GM18867 (cell line): Measurements from ENCODE around the gene DCLK1.

Source experiments
- ATAC-seq: cut with Tn5 transposase; IDR thresholded peaks from one replicate; pipeline ENCODE4 v1.9.1; 2021; ENCODE audit warnings: mild to moderate bottlenecking, moderate library complexity; ENCODE audit not compliant: unreplicated experiment

The DCLK1 gene

DNA sequence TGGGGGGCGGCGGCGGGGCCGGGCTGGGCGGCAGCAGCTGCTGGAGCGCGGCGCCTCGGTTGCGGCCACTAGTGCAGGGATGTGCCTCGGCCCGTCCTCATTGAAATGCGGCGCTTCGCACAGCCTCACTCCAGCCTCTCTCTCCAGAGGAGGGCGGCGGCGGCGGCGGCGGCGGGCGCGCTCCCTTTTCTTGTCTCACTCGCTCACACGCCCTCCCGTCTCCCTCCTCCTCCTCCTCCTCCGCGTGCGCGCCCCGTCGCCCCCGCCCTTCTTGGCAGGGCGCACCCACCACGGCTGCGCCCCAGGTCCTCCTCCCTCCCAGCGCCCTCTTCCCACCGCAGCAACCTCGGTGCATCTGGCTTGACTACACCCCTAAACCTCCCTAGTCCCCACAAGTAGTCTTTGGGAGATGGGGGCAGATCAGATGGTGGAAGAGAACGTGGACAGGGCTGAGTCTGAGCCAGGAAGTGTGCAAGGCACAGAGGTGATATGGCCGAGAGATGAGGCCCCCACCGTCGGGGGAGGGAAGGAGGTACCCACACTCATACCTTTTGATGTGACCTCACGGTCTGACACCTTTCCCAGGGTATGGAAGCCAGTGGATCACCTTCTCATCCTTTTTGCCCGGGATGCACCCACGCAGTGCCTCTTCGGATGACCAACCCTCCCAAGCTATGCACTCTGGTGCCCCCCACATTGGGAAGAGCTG is at the start of gene DCLK1:
Gene DCLK1, minus strand, starts transcription at position 161 of the 709 bp plus-strand sequence.
- no peak for ATAC-seq

DNA sequence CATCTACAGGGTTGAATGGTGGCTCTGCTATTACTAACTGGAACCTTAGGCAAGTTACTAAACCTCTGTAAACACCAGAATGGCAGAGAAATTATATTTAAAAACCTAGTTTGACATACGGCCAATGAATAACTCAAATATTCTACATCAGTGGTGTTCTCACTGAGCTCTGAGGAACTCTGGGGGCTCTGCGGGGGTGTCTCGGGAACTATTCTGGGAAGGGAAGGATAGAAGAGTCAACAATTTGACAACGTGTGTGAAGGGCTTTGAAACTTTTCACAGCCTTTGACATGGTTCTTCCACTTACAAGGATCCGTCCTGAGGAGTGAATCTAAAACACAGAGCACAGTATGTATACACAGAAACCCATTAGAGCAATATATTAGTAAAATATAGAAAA is 44.4 kb upstream of the DCLK1 start:
- no peak for ATAC-seq

DNA sequence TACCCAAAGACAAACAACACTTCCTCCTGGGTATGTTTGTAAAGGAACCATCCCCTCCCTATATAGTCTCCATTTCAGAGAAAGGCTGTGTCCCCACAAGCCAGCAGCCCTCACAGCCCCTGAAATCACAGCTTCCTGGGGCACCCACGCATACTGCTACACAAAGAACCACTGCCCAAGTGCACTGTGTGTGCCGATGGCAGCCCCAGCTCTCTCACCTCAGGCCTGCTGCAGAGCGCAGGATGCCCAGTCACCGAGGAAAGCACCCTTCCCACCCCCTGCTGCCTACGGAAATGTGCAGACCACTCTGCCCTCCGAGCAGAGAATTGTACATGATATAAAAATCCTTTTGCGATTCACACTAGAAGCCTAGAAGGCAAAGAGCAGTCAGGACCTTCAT is 43.7 kb upstream of the DCLK1 start:
- no peak for ATAC-seq

DNA sequence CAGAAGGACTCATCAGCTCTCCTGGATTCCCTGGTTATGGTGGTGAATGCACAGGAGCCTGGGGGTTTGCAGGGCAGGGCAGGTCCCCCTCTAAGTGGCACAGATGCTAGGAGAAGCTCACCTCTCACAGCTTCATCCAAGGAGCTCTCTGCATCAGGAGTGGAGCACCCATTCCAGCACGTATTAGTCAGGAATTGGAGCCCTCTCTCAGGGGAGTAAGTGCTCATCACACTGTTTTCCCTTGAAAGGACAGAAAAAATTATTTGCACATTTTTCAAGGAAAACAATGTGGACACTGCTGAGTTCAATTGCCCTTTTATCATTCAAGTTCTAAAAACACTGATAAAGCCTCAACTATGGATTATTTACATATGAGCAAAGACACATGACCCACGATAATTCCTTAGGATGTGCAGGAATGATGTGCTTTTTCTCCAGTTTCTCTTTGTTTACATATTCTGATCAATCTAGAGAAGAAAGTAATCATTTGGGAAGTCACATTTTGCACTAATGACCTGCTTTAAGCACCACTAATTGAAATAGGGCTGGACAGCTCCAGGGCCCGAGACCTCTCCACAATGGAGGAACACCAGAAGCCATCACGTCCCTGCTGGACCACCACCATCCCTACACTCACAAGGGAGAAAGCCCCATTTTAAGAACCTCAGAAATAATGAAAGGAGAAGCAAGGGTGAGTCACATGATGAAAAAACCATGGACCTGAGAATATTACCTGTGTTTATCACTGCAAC is 42.6 kb upstream of the DCLK1 start:
- no peak for ATAC-seq

DNA sequence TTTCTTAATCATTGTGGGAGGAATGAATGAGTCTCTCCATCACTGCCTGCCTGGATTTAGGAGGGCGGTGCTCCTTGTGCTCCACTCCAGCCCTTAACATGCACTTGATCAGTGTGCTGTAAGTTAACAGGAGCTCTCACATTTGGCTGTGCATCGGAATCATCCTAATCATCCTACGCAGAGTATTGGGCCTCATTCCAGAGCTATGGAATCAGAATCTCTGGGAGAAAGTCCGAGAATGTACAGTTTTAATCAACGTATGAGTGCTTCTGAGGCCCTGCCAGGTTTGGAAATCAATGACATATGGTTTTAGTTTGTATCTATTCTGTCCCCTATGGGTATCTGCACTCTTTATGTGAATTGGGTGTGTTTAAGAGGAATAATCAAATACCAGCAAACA is 34.9 kb upstream of the DCLK1 start:
- ATAC-seq, result no peak

DNA sequence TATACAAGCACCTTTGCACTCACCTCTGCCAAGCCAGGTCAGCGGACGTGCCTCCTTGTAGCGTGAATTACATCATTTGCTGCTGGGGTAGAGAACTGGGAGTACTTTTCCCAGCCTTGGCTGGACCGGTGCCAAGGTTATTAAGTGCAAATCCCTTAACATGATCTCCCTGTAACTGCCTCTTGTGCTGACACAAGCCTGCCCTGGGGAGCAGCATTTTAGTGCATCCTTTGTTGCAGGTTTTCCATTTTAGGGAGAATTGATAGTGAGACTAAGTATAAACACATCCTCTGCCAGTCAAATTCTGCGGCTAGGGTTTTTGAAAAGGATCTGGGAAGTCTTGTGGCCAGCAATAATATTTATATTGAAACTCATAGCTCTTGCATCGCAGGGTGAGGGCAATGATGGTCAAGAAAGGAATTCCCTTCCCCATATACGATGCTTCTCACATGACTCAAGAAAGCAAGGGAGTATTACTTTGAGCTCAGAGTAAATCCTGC is 32.7 kb upstream of the DCLK1 start:
- ATAC-seq, result no peak

DNA sequence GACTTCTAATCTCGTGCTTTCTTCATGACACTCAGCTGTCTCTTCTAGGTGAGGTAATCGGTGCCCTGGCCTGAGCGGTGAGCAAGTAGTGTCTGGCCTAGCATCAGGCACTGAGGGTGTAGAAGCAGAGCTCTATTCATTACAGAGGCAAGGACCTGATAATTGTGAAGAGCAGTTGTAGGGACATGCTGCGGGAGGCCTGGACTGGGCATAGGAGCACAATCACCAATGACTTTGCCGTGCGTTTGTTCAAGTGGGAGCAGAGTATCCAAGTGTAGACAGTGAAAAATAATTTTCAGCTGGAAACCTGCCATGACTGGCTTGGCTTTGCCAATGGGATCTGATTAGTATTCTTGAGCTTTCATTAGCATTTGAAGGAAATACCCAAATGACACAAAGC is 32.1 kb upstream of the DCLK1 start:
- no peak for ATAC-seq

DNA sequence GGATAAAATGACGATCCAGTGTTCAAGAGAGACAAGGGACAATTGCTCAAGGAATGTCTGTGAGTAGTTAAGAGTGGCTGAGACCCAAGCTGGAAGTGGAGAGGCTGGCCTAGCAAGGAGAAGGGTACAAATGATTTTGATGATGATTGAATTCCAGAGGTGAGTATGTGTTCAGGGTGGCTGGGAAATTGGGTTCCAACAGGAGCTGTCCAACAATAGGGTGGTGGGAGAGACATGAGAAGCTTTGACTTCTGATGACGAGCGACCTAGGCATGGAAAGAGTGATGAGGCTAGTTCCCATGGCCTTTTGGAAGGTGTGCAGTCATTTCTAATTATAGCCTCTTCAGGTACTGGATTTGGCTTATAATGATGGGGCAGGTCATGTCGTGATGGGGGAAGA is 29.1 kb upstream of the DCLK1 start:
- no peak for ATAC-seq

DNA sequence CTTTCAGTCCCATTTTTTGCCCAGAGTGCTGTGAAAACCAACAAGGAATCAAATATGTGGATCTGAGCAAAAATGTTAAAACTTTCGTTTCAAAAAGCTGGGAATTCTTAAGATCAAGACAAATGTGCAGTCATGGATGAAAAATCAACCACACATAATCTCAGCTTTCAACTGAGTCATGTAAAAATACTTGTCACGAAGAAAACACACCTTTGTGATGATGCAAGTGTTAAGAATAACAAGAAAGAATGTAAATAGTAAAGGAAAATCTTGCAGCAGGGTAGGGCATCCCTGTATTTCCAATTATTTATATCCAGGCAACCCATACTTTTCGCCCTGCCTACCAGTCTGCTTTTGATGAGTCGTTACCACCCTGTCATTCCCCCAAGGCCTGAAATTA is 27.4 kb upstream of the DCLK1 start:
- ATAC-seq, result no peak

DNA sequence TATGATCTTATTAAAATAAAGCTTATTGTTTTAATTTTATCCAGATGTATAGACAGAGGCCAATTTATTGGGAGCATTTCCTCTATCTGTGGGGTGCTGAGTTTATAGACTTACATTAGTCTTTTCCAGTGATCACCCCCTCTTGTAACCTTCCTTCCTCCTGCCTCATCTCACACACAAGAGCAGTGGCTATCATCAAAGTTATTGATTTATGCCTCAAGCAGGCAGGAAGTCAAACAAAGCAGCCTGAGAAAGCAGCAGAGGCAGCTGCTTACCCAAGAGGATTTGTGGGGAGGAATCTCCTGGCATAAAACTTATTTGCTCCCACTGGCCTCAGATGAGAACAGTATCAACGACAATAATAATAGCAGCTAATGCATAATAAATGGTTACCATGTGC is 26.3 kb upstream of the DCLK1 start:
- ATAC-seq, result no peak

DNA sequence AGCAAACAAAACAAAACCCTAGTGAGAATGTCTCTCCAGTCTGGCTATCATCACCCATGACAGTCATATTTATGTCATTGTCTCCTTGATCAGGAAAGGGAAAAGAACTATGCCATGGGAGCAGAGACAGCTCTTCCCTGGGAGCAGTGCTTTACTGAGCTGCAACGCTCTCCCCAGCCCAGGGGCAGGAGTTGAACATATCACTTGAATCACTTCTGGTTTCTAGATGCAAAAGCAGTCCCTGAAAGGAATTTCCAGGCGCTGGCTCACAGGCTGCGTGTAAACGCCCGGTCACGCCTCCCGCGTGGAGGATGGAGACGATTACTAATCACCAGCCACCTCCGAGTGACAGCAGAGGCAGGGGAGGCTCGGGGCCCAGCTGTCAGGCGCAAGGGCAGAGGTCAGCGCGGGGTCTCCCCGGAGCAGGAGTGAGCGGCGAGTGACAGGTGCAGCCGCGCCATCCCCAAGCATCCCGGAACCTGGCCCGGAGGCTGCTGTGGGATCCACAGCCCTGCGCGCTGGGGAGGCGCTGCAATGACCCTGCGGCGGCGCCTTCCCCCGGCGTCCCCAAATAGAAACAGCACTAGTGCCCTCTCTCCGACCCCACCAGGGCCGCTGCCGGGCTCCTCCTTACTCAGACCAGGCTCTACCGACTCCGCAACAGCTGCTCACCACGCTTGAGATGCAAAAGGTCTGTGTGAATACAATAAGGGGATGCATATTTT is 23.5 kb upstream of the DCLK1 start:
- no peak for ATAC-seq

DNA sequence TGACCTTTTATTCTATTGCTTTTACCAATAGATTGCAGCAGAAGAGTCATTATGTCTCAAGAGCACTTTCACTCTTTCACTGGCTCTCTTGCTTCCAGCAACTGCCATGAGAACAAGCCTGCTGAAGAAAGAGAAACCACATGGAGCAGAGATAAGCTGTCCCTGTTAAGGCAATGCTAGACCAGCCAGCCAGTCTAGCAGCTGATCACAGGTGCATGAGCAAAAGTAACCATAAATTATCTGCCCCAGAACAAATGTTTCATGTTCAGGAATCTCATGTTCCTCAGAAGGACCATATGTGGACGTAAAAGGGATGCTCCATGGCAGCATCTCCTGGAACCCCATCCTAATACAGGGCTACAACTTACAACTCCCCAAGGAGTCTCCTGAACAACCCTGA is 20.4 kb upstream of the DCLK1 start:
- no peak for ATAC-seq

DNA sequence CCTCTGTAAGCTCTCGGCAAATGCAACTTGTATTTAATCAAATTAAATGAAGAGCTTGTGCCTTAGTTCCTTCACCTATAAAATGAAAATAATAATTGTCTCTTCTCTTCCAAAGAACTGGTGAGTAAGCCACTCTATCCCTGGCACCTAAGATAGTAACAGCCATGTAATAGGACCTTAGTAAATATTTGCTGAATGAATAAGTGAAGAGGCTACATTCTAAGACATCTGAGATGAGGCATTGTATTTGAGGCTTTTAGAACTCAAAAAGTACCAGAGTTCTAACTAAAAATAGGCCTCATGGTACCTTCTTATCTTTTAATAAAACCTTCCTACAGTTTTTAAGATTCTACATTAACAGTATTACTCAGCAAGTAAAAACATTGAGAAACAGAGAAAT is 17.3 kb upstream of the DCLK1 start:
- ATAC-seq, result no peak

DNA sequence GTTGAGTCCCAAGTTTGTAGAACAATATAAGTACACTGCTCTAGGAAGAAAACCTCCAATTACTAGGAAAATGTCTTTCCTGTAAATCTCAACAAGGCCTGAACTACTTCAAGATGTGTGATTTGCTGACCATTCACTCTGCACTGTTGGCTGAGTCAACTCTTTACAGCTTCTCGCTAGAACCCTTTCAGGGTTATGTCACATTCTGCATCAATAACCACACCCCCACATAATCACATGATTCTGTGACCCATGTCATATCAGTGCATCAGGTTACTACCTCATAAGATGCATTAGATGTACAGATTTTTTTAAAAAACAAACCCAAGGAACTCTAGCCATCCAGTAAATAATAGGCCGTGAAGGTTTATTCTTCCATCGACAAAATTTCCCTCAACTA is 16.1 kb upstream of the DCLK1 start:
- no peak for ATAC-seq

DNA sequence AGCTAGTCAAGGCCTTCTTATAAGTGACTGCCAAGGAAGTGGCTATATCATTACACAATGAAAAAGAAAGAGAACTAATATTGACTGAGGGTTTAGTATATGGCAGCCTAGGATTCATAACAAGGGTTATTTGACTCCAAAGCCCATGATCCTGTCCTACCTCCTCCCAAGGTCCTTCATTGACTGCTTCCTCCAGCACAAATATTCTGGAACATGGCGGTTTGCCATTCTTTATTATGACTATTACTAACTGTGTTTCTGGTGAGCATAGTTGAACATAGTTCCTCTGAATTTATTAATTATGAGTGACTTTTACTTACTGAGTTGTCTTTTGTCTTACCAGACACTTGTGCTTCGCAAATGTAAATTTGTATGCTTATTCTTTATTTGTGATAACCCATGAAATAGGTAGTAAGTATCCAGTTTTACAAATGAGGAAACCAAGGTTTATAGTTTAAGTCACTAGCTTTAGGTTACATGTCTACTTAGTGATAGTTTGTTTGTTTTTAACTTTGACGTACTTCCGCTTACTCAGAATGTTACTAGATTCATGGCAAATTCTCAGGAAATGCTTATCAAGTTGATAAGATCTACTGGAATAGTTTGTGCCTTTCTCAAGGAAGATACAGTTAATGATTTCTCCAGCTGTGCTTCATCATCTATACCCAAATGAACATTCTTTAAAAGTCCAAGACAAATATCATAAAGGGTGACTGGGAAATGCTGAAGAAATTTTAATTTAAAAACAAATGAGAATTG is 15.5 kb upstream of the DCLK1 start:
- no peak for ATAC-seq

DNA sequence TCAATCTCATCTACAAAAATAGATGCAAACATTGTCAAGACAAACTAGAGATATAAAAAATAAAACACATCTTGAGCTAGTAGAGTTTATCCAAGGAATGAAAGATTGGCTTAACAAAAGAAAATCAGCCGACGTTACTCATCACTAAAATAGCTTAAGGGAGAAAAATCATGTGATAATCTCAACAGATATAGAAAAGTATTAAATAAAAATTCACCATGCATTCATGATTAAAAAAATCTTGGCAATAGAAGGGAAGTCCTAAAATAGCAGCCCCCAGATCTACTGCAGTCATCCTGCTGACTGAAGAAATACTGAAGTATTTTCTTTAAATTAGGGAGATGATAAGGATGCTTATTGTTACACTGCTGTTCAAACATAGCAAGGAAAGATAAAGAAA is 12.6 kb upstream of the DCLK1 start:
- ATAC-seq, result no peak

DNA sequence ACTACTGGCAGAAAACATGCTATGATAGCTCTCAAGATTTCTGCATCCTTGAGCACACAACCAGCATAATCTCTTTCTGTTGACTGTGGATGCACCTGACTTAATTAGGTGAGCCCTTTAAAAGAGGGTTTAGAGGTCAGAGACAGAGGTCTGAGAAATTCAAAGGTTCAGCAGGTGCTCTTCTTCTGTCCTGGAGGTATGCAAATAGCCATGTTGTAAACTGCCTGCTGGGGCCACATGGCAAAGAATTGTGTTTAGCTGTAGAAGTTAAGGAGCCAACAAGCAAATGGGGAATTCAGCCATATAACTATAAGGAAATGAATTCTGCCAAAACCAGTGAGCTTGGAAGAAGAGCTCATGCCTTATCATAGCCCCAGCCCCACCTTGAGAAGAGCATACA is 11.6 kb upstream of the DCLK1 start:
- ATAC-seq, result no peak

DNA sequence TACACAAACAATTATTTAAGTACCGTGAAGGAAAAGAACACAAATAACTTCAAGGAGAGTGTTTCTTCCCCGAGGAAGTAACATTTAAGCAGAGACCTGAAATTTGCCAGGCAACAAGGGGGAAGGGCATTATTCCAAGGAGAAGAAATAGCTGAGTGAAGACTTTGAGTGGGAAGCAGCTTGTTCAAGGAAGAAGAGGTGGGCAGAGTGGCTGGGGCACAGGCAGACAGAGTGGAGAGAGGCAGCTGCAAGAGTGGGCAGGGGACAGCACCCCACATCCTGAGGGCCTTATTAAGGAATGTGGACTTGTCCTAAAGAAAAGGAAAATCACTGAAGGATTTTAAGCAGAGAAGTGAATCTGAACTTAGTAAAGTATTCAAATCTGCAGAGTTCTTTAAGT is 4.7 kb upstream of the DCLK1 start:
- ATAC-seq, result no peak

DNA sequence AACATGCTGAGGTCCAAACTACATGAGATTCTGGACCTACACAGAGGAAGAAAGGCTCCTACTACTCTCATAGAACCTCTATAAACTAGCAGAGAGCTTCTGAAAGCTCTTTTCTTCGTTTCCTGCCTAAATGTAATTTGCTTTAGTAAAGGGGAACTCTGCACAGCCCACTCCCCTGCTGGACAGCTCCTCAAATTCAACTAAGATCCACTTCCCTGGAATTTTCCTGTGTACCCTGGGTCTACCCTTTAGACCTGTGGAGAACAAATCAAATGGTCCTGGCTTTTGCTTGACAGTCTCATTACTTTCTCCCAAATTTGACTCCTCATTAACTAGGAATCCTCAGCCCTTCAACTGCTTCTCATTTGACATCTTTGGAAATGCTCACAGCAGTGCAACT is 3.5 kb upstream of the DCLK1 start:
- ATAC-seq, result no peak

DNA sequence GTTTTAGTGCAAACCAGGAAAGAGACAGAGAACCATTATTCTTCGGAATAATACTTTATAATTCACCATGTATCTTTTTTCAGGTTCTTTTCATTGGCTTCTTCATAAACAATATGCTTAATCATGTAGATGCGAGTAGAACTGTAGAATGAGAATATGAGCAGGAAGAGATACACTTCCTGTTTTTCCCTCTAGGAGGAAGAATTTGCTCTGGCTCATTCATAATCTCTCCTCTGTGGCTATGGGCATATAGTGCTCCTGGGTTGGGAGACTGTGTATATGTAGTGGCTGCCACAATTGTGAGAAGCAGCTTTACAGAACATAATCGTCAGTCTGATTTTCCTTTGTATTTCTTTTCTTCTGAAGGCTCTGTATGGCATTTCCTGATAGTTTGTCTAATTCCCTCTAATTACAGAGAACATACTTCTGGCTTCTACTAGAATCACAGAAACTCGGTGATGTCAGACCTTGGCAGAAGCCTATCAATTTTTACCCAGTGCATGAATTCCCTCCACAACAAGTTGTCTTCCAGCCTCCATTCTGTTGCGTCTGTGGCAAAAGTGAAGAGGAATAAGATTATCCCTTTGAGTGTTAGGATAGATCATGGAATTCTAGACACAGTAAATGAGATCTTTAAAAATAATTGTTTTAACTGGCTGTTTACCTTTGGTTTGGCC is 2.9 kb upstream of the DCLK1 start:
- ATAC-seq, result no peak

DNA sequence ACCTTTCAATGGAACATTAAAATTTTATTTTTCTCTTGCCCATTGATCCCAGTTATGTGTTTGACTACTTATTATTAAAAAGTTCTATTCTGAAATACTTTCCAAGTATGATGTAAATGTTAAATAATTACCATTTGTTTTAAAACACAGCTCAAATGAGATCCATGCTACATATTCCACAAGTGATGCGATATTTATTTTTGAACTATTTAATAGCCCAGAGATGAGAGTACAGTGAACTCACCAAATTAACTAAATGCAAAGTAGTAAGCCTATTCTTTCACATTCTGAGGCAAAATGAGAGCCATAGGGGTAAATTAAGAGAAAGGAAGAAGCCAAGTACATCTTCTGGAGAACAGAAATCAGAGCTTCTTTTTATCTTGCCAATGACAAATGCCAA is 1.2 kb upstream of the DCLK1 start:
- ATAC-seq, result no peak
